GM18951 (cell line): ENCODE measurements around the gene LMBRD1.

ENCODE experiments used
- POLR2A ChIP-seq: IDR thresholded peaks from 4 replicates; pipeline ENCODE4 v1.6.1; 2011; ENCODE audit warnings: mild to moderate bottlenecking; ENCODE audit not compliant: insufficient read length, insufficient read depth; ENCODE audit errors: extremely low read depth
- in situ Hi-C: fragments of 300-500 bp; cut with MboI; formaldehyde crosslinking; loops from one replicate; pipeline ENCODE4 v1.12.0; 2022; ENCODE audit warnings: low sequenced_read_pairs, mixed read lengths, inconsistent platforms; ENCODE audit not compliant: unreplicated experiment

Gene LMBRD1

DNA sequence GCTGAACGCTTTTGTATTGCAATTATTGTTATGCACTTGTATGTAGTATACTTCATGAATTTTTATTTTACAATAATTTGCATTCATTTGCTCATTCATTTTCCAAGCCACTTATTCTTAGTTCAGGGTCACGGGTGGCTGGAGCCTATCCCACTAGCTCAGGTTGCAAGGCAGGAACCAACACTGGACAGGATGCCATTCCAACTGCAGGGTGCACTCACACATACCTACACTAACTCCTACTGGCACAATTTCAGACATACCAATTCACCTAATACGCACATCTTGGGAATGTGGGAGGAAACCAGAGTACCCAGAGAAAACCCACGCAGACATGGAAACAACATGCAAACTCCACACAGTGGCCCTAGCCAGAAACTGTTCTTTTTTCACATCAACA lies 61.8 kb downstream of the LMBRD1 start:
- in situ Hi-C loops: loop anchor here (25.0 kb wide), 1 partner anchor 377 kb away; no protein-coding TSS in a partner anchor
- TF ChIP-seq POLR2A: no peak

DNA sequence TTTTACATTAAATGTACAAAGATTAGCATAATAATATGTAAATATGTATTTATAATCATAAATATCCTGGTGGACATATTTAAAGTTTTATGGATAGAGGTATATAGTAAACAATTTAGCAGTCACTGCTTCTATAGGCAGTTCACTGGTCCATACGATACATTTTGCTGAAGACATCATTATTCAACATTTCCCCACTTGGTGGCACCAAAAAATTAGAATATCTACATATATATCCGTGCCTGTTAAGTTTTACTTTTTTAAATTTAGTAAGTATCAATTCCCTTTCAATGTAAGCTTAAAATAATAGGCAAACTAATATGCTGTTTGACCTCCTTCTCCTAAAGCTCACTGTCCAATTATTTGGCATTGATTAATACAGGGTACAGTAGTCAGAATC lies 64.2 kb downstream of the LMBRD1 start:
- no peak for TF ChIP-seq POLR2A
- in situ Hi-C loops: loop anchor here (25.0 kb wide), 1 partner anchor 380 kb away; no protein-coding TSS in a partner anchor

DNA sequence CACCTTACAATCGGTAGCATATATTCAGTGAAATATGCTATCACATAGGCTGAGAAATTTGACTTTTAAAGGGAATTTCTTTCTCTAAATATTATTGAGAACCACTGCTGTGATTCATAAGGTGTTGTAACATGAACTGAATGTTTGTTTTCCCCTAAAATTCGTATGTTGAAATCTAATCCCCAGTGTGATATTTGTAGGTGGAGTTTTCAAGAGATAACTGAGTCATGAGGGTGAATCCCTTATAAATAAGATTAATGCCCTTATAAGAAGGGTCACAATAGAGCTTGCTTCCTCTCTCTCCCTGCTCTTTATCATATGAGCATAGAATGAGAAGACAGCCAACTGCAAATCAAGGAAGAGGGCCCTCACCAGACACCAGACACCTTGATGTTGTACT lies 64.8 kb downstream of the LMBRD1 start:
- in situ Hi-C loops: loop anchor here (25.0 kb wide), 1 partner anchor 380 kb away; no protein-coding TSS in a partner anchor
- no peak for TF ChIP-seq POLR2A

DNA sequence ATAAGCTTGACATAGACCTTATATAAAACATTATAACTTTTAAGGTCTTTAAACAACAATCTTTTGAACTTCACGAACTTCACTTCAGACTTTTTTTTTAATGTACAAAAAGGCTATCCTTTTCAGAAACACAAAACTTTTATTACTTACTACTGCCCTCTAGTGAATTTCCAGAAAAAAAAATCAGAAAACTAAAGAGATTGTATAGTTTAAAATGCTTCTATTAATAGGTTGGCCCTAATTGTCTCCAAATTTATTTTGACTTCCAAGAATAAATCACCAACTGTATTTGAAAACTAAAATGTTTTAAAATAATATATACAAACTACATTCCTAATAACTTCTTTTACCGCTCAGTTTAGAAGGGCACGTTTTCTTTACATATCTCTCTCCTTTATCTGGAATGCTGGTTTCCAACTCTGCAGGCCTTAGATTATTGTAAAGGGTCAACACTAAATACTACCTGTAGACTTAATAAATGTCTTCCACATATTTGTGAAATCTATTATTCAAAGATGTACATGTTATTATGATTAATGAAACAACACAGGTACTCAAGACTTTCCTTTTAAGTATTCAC lies 66.8 kb downstream of the LMBRD1 start:
- in situ Hi-C loops: loop anchor here (25.0 kb wide), 1 partner anchor 382 kb away; no protein-coding TSS in a partner anchor
- TF ChIP-seq POLR2A: no peak

DNA sequence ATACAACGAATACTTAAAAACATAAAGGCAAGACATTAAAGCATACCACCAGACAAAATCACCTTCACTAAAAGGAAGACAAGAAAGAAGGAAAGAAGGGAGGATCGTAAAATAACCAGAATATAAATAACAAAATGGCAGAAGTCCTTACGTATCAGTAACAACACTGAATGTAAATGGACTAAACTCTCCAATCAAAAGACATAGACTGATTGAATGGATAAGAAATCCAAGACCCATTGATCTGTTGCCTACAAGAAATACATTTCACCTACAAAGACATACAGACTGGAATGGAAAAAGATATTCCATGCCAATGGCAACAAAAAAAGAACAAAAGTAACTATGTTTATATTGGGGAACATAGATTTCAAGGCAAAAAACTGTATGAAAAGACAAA lies 74.1 kb downstream of the LMBRD1 start:
- no peak for TF ChIP-seq POLR2A
- in situ Hi-C loops: no loop called here

DNA sequence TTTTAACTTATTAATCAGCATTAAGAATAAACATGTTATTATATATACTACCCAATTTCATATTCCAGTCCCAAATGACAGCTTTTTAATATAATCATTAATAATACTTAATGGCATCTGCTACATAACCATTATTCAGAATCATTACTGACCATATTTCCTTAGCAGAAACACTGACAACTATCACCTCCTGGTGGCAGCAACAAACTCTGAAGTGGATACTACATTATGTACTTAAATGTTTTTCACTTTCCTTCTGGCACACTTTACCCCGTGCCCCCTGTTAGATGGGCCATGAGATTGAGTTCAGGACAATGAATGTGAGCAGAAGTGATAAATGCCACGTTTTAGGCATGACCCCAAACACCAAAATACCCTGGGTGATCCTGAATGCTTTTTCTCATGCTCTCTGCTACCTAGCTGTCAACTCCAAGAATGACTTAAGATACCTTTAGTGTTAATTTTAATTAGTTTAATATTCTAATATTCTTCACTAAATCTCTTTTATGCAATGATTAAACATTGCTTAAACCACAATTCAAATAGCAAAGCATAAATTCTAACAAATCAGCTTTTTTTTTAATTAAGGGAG lies 77.1 kb downstream of the LMBRD1 start:
- no peak for TF ChIP-seq POLR2A
- in situ Hi-C loops: no loop called here

- in situ Hi-C loops: no loop called here
- no peak for TF ChIP-seq POLR2A
Measured at GRCh38 chr6:69706724-69707123, 90.1 kb downstream of the LMBRD1 start.

DNA sequence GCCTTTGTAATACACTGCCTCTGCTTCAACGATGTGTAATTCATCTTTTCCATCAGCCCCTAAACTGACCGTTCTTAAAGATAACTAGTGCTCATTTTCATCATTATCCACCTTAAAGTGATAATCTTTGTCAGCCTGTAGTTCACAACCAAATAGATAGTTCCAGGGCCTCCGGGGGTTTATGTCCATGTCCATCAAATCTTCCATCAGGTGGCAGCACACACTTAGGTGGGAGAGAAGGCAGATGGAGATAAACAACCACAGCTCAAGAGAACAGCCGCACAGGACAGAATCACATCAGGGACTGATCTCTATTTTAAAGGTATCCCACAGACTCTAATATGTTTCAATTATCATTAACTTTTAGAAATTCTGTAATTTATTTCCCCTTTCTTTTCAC lies 90.9 kb downstream of the LMBRD1 start:
- in situ Hi-C loops: no loop called here
- TF ChIP-seq POLR2A: no peak

- no peak for TF ChIP-seq POLR2A
- in situ Hi-C loops: no loop called here
Measured at GRCh38 chr6:69704916-69705315, 91.9 kb downstream of the LMBRD1 start.

- no peak for TF ChIP-seq POLR2A
- in situ Hi-C loops: no loop called here
Measured at GRCh38 chr6:69699655-69700054, 97.2 kb downstream of the LMBRD1 start.

- in situ Hi-C loops: no loop called here
- no peak for TF ChIP-seq POLR2A
Measured at GRCh38 chr6:69696273-69696672, 100.5 kb downstream of the LMBRD1 start.

- TF ChIP-seq POLR2A: no peak
- in situ Hi-C loops: no loop called here
Measured at GRCh38 chr6:69693762-69694161, 103.0 kb downstream of the LMBRD1 start.

GRCh38 chr6:69690986-69691385 lies 105.8 kb downstream of the LMBRD1 start:
- in situ Hi-C loops: no loop called here
- no peak for TF ChIP-seq POLR2A

DNA sequence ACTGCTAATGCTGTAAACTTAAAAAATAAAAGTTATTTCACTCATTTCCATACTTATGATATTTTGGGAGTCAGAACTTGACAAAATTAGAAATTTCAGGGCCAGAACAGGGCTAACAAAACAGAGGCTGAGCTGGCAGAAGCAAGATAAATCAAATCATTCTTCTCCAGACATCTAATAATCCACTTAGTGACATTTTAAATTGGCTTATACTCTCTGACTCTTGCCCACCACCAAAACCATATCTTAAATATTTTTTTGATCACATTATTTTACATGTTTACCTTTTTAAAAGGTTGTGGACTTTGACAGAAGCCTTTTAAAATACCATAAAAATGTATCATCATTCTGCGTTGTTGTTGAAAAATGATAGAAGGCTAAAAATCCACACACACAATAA lies 116.5 kb downstream of the LMBRD1 start:
- in situ Hi-C loops: no loop called here
- no peak for TF ChIP-seq POLR2A
